GM23248 (cell line): ENCODE results near the gene PAIP1.
"Not testable (repeated sequence)": the region's sequence is repeated elsewhere in the genome, so short reads cannot be mapped to it uniquely, and the experiment has no call there.

Experiments
- EZH2 ChIP-seq: fragments of 200-600 bp; sonication (generic); IDR thresholded peaks from 2 replicates; pipeline ENCODE4 v1.6.1; 2018; ENCODE audit warnings: antibody characterized with exemption, mild to moderate bottlenecking; ENCODE audit not compliant: insufficient read depth, poor library complexity, severe bottlenecking
- EZH2phosphoT487 ChIP-seq: fragments of 200-600 bp; sonication (generic); IDR thresholded peaks from 2 replicates; pipeline ENCODE4 v1.6.1; 2018; ENCODE audit warnings: antibody characterized with exemption, moderate library complexity, mild to moderate bottlenecking, low read depth; ENCODE audit not compliant: insufficient read depth

- not testable (repeated sequence) for TF ChIP-seq EZH2phosphoT487, EZH2
Measured at GRCh38 chr5:43511062-43511461, 45.8 kb downstream of the PAIP1 start.
